ENCODE data around the gene SLC25A45.
"Not testable (repeated sequence)": the region's sequence is repeated elsewhere in the genome, so short reads cannot be mapped to it uniquely, and the experiment has no call there.

SLC25A45 gene

GRCh38 chr11:65414776-65415498, 32.5 kb upstream of the SLC25A45 start:
- Histone ChIP-seq H3K9ac (no peak overlapping the region), H3K27ac (no peak overlapping the region), H3K79me2 (peaks cover 25% of the 10 kb centered on the region), H3K4me3 (ENCODE audit: low read depth, low read length) (no peak overlapping the region), H3K27me3 (ENCODE audit: control insufficient read depth, insufficient read depth, low read length) (no peaks in the 10 kb centered on the region), H2AFZ (no peak overlapping the region), H3K4me2 (ENCODE audit: low read length) (no peak overlapping the region), H3K4me1 (peaks cover 20% of the 10 kb centered on the region), H3K36me3 (ENCODE audit: control insufficient read depth, insufficient read depth, low read length) (no peaks in the 10 kb centered on the region), H3K9me3 (ENCODE audit: control insufficient read depth, low read length) (no peaks in the 10 kb centered on the region)
- TF ChIP-seq CTCF (IDR thresholded peaks at IDR 0.05) = no peak

- peaks cover 14% of the 10 kb centered on the region for H3K4me1 ChIP-seq
- H3K27me3 ChIP-seq (ENCODE audit: control insufficient read depth, insufficient read depth, low read length); H3K4me3 ChIP-seq (ENCODE audit: low read depth, low read length); H3K9ac ChIP-seq; H2AFZ ChIP-seq; H3K36me3 ChIP-seq (ENCODE audit: control insufficient read depth, insufficient read depth, low read length); H3K4me2 ChIP-seq (ENCODE audit: low read length); H3K9me3 ChIP-seq (ENCODE audit: control insufficient read depth, low read length); H3K27ac ChIP-seq: not testable (repeated sequence)
- H3K79me2 ChIP-seq = peaks cover 25% of the 10 kb centered on the region
Measured at GRCh38 chr11:65413077-65413664, 30.7 kb upstream of the SLC25A45 start.

GRCh38 chr11:65412271-65413076, 30.0 kb upstream of the SLC25A45 start:
- Histone ChIP-seq H2AFZ (no peak overlapping the region), H3K79me2 (peaks cover 25% of the 10 kb centered on the region), H3K9me3 (ENCODE audit: control insufficient read depth, low read length) (no peaks in the 10 kb centered on the region), H3K4me2 (ENCODE audit: low read length) (no peak overlapping the region), H3K4me1 (peaks cover 14% of the 10 kb centered on the region), H3K36me3 (ENCODE audit: control insufficient read depth, insufficient read depth, low read length) (no peaks in the 10 kb centered on the region), H3K9ac (no peak overlapping the region), H3K4me3 (ENCODE audit: low read depth, low read length) (no peak overlapping the region), H3K27ac (no peak overlapping the region), H3K27me3 (ENCODE audit: control insufficient read depth, insufficient read depth, low read length) (no peaks in the 10 kb centered on the region)
- no peak for TF ChIP-seq CTCF (IDR thresholded peaks at IDR 0.05)

- Histone ChIP-seq H3K4me1 (peaks cover 7% of the 10 kb centered on the region), H3K36me3 (ENCODE audit: control insufficient read depth, insufficient read depth, low read length) (no peaks in the 10 kb centered on the region), H3K9ac (no peak overlapping the region), H2AFZ (no peak overlapping the region), H3K27me3 (ENCODE audit: control insufficient read depth, insufficient read depth, low read length) (no peaks in the 10 kb centered on the region), H3K9me3 (ENCODE audit: control insufficient read depth, low read length) (no peaks in the 10 kb centered on the region), H3K4me3 (ENCODE audit: low read depth, low read length) (no peak overlapping the region), H3K79me2 (peaks cover 18% of the 10 kb centered on the region), H3K4me2 (ENCODE audit: low read length) (no peak overlapping the region), H3K27ac (no peak overlapping the region)
- TF ChIP-seq CTCF (IDR thresholded peaks at IDR 0.05) = no peak
Measured at GRCh38 chr11:65411681-65412070, 29.2 kb upstream of the SLC25A45 start.

GRCh38 chr11:65410936-65411680, 28.7 kb upstream of the SLC25A45 start:
- Histone ChIP-seq H3K4me1 (peaks cover 3% of the 10 kb centered on the region), H3K27ac (no peak overlapping the region), H3K27me3 (ENCODE audit: control insufficient read depth, insufficient read depth, low read length) (no peaks in the 10 kb centered on the region), H3K4me2 (ENCODE audit: low read length) (no peak overlapping the region), H3K9me3 (ENCODE audit: control insufficient read depth, low read length) (no peaks in the 10 kb centered on the region), H3K79me2 (peaks cover 12% of the 10 kb centered on the region), H3K4me3 (ENCODE audit: low read depth, low read length) (no peak overlapping the region), H3K36me3 (ENCODE audit: control insufficient read depth, insufficient read depth, low read length) (no peaks in the 10 kb centered on the region), H2AFZ (no peak overlapping the region), H3K9ac (no peak overlapping the region)
- TF ChIP-seq CTCF (IDR thresholded peaks at IDR 0.05) = no peak
